Coronary artery (tissue), 2 donors: ENCODE measurements around the gene ANK3.
A peak's percentile ranks its signal among the peaks of the same experiment; 100 is the strongest.

Experiments
- DNase-seq: peaks from one replicate; pipeline ENCODE4 v3.0.0-alpha.2; 2017; ENCODE audit warnings: low spot score
- H3K27ac ChIP-seq, 2 donors: fragments of 200-600 bp; sonication (generic); one replicate each; pipeline ENCODE4 v1.5.1; 2016 to 2019
- H3K4me3 ChIP-seq: fragments of 200-600 bp; sonication (generic); 2 replicates; pipeline ENCODE4 v1.5.1; 2016; ENCODE audit warnings: mild to moderate bottlenecking, moderate library complexity
- CTCF ChIP-seq: fragments of 200-600 bp; sonication (generic); IDR thresholded peaks from one replicate; pipeline ENCODE4 v1.5.1; 2019; ENCODE audit warnings: antibody characterized with exemption

Gene ANK3

GRCh38 chr10:60073781-60074656, 315.7 kb downstream of the ANK3 start:
- no peak for DNase-seq
- Histone ChIP-seq H3K4me3 (no peak overlapping the region), H3K27ac (no peak overlapping the region)
- TF ChIP-seq CTCF, result no peak

GRCh38 chr10:60073397-60073780, 316.3 kb downstream of the ANK3 start:
- no peak for TF ChIP-seq CTCF
- no peak overlapping the region for H3K27ac ChIP-seq

GRCh38 chr10:60069311-60069710, 320.4 kb downstream of the ANK3 start:
- no peak for DNase-seq
- Histone ChIP-seq H3K4me3 (no peak overlapping the region), H3K27ac (no peak overlapping the region)
- TF ChIP-seq CTCF, result no peak

More at GRCh38 chr10:60073397-60073780, 316.3 kb downstream of the ANK3 start:
- no peak for DNase-seq
- H3K4me3 ChIP-seq, result no peak overlapping the region

- H3K27ac ChIP-seq, result no peak overlapping the region
- no peak for DNase-seq
- no peak for TF ChIP-seq CTCF
- H3K4me3 ChIP-seq, result no peak overlapping the region
Measured at GRCh38 chr10:60050366-60050765, 339.3 kb downstream of the ANK3 start.

- Histone ChIP-seq H3K27ac (no peak overlapping the region), H3K4me3 (no peak overlapping the region)
- TF ChIP-seq CTCF, result no peak
- DNase-seq, result no peak
Measured at GRCh38 chr10:60048091-60048501, 341.6 kb downstream of the ANK3 start.

- Histone ChIP-seq H3K27ac (peak overlapping the region in 1 of 2 donors; percentile 19), H3K4me3 (no peak overlapping the region)
- TF ChIP-seq CTCF, result no peak
- no peak for DNase-seq
Measured at GRCh38 chr10:60045571-60045970, 344.1 kb downstream of the ANK3 start.

GRCh38 chr10:60044971-60045370, 344.7 kb downstream of the ANK3 start:
- Histone ChIP-seq H3K27ac (peak overlapping the region in 1 of 2 donors; percentile 11), H3K4me3 (no peak overlapping the region)
- DNase-seq, result no peak
- TF ChIP-seq CTCF, result no peak
